Hepatocyte (in vitro differentiated cells): Measurements from ENCODE around the gene PAN3. TPM values are rescaled to one million over a fixed set of nuclear protein-coding genes. Genes with fewer than 3 reads are reported as not detected.

Experiments
- DNase-seq: peaks from one replicate; pipeline ENCODE4 v3.0.0-alpha.2; 2016; ENCODE audit warnings: low spot score
- H2AFZ ChIP-seq: fragments of 200-600 bp; sonication (generic); 2 replicates; pipeline ENCODE4 v1.6.0; 2016; ENCODE audit warnings: antibody characterized with exemption, mild to moderate bottlenecking
- H3K27ac ChIP-seq: fragments of 200-600 bp; sonication (generic); 2 replicates; pipeline ENCODE4 v1.5.1; 2016; ENCODE audit warnings: mild to moderate bottlenecking
- H3K27me3 ChIP-seq: fragments of 200-600 bp; sonication (generic); 2 replicates; pipeline ENCODE4 v1.6.1; 2016
- H3K36me3 ChIP-seq: fragments of 200-600 bp; sonication (generic); replicated peaks from 2 replicates; pipeline ENCODE4 v1.5.1; 2016; ENCODE audit warnings: low read depth; ENCODE audit not compliant: insufficient read depth
- H3K4me1 ChIP-seq: fragments of 200-600 bp; sonication (generic); 2 replicates; pipeline ENCODE4 v1.5.1; 2016; ENCODE audit warnings: mild to moderate bottlenecking, moderate library complexity; ENCODE audit not compliant: insufficient read depth
- H3K4me2 ChIP-seq: fragments of 200-600 bp; sonication (generic); 2 replicates; pipeline ENCODE4 v1.6.0; 2016
- H3K4me3 ChIP-seq: fragments of 200-600 bp; sonication (generic); 2 replicates; pipeline ENCODE4 v1.5.1; 2016; ENCODE audit warnings: mild to moderate bottlenecking
- H3K79me2 ChIP-seq: fragments of 200-600 bp; sonication (generic); 2 replicates; pipeline ENCODE4 v1.6.0; 2017; ENCODE audit warnings: mild to moderate bottlenecking
- H3K9me2 ChIP-seq: fragments of 200-600 bp; sonication (generic); replicated peaks from 2 replicates; pipeline ENCODE4 v1.6.0; 2017; ENCODE audit warnings: mild to moderate bottlenecking; ENCODE audit not compliant: insufficient read depth
- H3K9me3 ChIP-seq: fragments of 200-600 bp; sonication (generic); 2 replicates; pipeline ENCODE4 v1.5.1; 2016; ENCODE audit warnings: low read depth, mild to moderate bottlenecking
- H4K20me1 ChIP-seq: fragments of 200-600 bp; sonication (generic); 2 replicates; pipeline ENCODE4 v1.6.0; 2016; ENCODE audit warnings: mild to moderate bottlenecking; ENCODE audit not compliant: insufficient read depth, poor library complexity, severe bottlenecking
- EZH2 ChIP-seq: fragments of 200-600 bp; sonication (generic); IDR thresholded peaks from 2 replicates; pipeline ENCODE4 v1.6.1; 2016; ENCODE audit warnings: antibody characterized with exemption, mild to moderate bottlenecking, borderline replicate concordance
- EZH2phosphoT487 ChIP-seq: fragments of 200-600 bp; sonication (generic); IDR thresholded peaks from one replicate; pipeline ENCODE4 v1.6.1; 2018; ENCODE audit warnings: antibody characterized with exemption, mild to moderate bottlenecking, low read depth, moderate library complexity; ENCODE audit not compliant: unreplicated experiment, severe bottlenecking
- WGBS: methylation state at CpG from one replicate; pipeline ENCODE4 v1.1.6; 2016; ENCODE audit warnings: low lambda C conversion rate; ENCODE audit errors: missing lambda C conversion rate; 5-methylcytosine and 5-hydroxymethylcytosine counted together
- polyA plus RNA-seq: library from polyadenylated mRNA; unstranded; fragments of >200 nt; fragmentation: Nextera tagmentation; extraction: Ambion mirVana; gene quantifications from 2 replicates; pipeline ENCODE4 v1.2.1, GENCODE V29; 2016
- total RNA-seq: library from RNA; depleted of rRNA; stranded (reverse); fragments of >200 nt; gene quantifications from 2 replicates; pipeline ENCODE4 v1.2.3, GENCODE V29; 2014
- TF ChIP-seq, protein P1 (sequence below): fragments of 200-600 bp; sonication (generic); IDR thresholded peaks from 2 replicates; pipeline ENCODE4 v1.5.1; 2016; ENCODE audit warnings: antibody characterized with exemption, mild to moderate bottlenecking; ENCODE audit not compliant: poor library complexity

Gene PAN3
- total and polyA plus RNA-seq, 2 experiments from 2014 or later, result 6.9 to 29.8 TPM

DNA sequence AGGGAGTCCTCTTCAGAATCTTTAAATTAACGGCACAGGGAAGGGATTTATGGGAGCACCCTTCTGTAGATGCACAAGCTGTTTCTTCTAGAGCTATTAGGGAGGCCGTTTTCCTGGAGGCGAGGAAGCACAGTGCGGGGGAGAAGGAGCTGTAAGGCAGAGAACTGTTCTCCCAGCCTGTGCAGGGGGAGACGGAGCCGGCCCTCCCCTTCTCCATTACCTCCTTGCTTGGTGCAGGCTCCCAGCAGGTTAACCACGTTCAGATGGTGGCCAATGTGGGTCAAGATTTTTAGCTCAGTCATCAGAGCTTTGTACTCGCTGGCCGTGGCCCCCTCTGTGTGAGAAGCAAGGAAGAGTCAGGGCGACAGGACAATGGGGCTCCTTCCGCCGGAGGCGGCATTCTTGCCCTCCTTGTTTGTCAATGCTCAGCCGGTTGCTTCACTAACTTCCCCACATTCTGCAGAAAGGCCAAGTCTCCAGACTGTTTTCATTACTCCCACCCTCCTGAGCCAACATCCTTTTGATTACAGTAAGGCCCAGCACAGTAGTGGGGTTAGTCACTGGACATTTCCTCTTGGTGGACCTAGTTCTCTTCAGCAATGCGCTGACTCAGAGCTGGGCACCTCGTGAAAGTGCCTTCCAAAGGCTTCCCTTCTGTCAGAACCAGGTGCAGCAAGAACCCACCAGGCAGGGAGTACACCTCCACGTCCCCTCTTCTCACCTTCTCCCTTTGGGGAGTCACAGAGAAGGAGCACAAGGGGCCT, 191.2 kb downstream of the PAN3 start:
- no peak overlapping the region for H3K4me3 ChIP-seq
- no peaks in the 10 kb centered on the region for H3K9me3 ChIP-seq
- H3K4me1 ChIP-seq, result no peaks in the 10 kb centered on the region
- TF ChIP-seq EZH2 (no peak), EZH2phosphoT487 (no peak)
- TF ChIP-seq, protein P1, sequence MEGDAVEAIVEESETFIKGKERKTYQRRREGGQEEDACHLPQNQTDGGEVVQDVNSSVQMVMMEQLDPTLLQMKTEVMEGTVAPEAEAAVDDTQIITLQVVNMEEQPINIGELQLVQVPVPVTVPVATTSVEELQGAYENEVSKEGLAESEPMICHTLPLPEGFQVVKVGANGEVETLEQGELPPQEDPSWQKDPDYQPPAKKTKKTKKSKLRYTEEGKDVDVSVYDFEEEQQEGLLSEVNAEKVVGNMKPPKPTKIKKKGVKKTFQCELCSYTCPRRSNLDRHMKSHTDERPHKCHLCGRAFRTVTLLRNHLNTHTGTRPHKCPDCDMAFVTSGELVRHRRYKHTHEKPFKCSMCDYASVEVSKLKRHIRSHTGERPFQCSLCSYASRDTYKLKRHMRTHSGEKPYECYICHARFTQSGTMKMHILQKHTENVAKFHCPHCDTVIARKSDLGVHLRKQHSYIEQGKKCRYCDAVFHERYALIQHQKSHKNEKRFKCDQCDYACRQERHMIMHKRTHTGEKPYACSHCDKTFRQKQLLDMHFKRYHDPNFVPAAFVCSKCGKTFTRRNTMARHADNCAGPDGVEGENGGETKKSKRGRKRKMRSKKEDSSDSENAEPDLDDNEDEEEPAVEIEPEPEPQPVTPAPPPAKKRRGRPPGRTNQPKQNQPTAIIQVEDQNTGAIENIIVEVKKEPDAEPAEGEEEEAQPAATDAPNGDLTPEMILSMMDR, result no peak
- no peak overlapping the region for H3K27ac ChIP-seq
- no peaks in the 10 kb centered on the region for H4K20me1 ChIP-seq
- H3K4me2 ChIP-seq, result no peak overlapping the region
- no peaks in the 10 kb centered on the region for H3K36me3 ChIP-seq
- 78% methylated on average over 17 of the region's 17 CpGs for WGBS
- H3K27me3 ChIP-seq, result no peaks in the 10 kb centered on the region
- no peak overlapping the region for H2AFZ ChIP-seq
- H3K9me2 ChIP-seq, result no peaks in the 10 kb centered on the region
- H3K79me2 ChIP-seq, result no peaks in the 10 kb centered on the region
- DNase-seq, result no peak

DNA sequence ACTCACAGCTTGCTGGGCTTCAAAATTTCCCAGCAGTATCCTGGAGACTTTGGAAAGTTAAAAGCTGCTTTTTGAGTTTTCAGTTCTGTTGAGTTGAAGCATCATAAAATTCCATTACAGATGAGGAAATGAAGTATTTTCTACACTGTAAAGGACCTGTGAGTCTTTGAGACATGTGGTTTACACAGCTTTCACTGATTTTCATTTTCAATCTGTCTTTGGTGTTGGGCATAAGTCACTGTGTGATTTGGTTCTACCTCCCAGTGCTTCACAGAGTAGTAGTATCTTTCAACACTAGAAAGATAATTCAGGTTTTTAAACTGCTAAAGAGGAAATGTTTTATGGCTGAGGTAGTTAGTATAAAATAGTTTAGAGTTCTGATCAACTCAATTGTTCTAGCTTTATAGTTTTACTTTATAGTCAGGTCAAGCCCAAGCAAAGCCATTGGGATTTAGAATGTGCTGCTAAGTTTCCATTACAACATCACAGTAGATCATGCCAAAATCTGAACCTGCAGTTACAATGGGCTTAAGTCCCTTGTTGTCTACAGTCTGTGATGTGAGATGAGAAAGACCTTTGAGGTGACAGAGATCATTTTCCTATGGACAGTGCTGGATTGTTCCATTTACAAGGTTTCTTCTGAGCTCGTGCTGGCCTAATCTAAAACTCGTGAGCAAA, 195.0 kb downstream of the PAN3 start:
- Histone ChIP-seq H3K27me3 (no peaks in the 10 kb centered on the region), H3K4me1 (no peaks in the 10 kb centered on the region), H2AFZ (no peak overlapping the region), H3K9me3 (no peaks in the 10 kb centered on the region), H3K27ac (no peak overlapping the region), H3K4me3 (no peak overlapping the region), H3K4me2 (no peak overlapping the region), H4K20me1 (no peaks in the 10 kb centered on the region), H3K79me2 (no peaks in the 10 kb centered on the region), H3K9me2 (no peaks in the 10 kb centered on the region), H3K36me3 (no peaks in the 10 kb centered on the region)
- no peak for DNase-seq
- TF ChIP-seq EZH2phosphoT487 (no peak), EZH2 (no peak)
- TF ChIP-seq, protein P1, result no peak
- 70% methylated on average over 2 of the region's 2 CpGs for WGBS

DNA sequence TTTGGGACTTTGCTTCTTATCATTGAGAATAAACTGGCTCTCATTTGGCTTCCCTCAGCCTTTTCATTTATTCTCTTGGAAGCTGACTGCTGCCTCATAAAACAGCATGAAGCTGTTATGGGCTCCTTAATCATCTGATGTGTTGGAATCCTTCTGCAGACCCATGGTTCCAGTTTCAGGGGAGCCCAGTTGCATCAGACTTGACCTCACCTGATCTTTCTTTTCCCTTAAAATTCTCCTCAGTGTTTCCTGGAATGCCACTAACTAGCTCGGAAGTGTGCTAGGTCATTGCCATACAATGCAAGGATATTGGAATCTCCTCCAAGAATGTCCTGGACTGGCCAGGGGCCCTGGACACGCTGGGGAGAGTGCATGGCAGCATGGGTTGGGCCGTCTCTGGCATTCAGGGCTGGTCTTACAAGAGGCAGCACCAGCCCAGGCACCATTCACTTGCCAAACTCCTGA, 197.9 kb downstream of the PAN3 start:
- 76% methylated on average over 3 of the region's 3 CpGs for WGBS
- Histone ChIP-seq H3K9me3 (no peaks in the 10 kb centered on the region), H4K20me1 (no peaks in the 10 kb centered on the region), H3K4me1 (no peaks in the 10 kb centered on the region), H3K4me2 (no peak overlapping the region), H3K9me2 (no peaks in the 10 kb centered on the region), H3K27ac (no peak overlapping the region), H3K27me3 (no peaks in the 10 kb centered on the region), H2AFZ (no peak overlapping the region), H3K36me3 (no peaks in the 10 kb centered on the region), H3K79me2 (no peaks in the 10 kb centered on the region), H3K4me3 (no peak overlapping the region)
- TF ChIP-seq, protein P1, result no peak
- TF ChIP-seq EZH2 (no peak), EZH2phosphoT487 (no peak)
- no peak for DNase-seq
